HepG2 (cell line): ENCODE measurements around the gene DPF1. TPM values are rescaled to one million over a fixed set of nuclear protein-coding genes. Genes with fewer than 3 reads are reported as not detected.

Source experiments
- ATAC-seq: fragments of 200-7000 bp; cut with Tn5 transposase; 3 replicates; pipeline ENCODE4 v1.9.1; 2020; ENCODE audit warnings: mild to moderate bottlenecking, moderate library complexity
- BruUV-seq: library from RNA; stranded (reverse); fragments of 400-500 nt; replicated peaks from 2 replicates; lab custom pipeline; 2021; lab: Mats Ljungman, UMichigan
- CTCF ChIA-PET: fragments of 300-600 bp; formaldehyde crosslinking; extraction: SDS; loops from one replicate; lab custom pipeline; 2021; ENCODE audit warnings: low total read pairs, inconsistent platforms, low intra/inter-chr PET ratio; lab: Yijun Ruan, JAX
- POLR2A ChIA-PET: fragments of 350-600 bp; sonication (Branson Sonifier 250); formaldehyde crosslinking; loops from one replicate; lab custom pipeline; 2020; ENCODE audit warnings: antibody characterized with exemption, inconsistent platforms; lab: Yijun Ruan, JAX
- DNase-seq: peaks from one replicate; pipeline ENCODE4 v3.0.0-alpha.2; 2015; ENCODE audit warnings: low spot score
- FAIRE-seq: peaks from 3 replicates; lab custom pipeline; 2011; peaks lifted over from hg19 to GRCh38; lab: Jason Lieb, UNC
- H2AFZ ChIP-seq: one replicate; pipeline ENCODE4 v1.6.1; 2011; ENCODE audit warnings: low read length, inconsistent platforms
- H3K27ac ChIP-seq: fragments of 300-600 bp; 3 replicates; pipeline ENCODE4 v1.8.0; 2011; ENCODE audit warnings: mixed run types, mild to moderate bottlenecking, mixed read lengths, low read length, inconsistent platforms; ENCODE audit not compliant: insufficient read depth; ENCODE audit errors: extremely low read length
- H3K27me3 ChIP-seq, 2 experiments: fragments of 200-600 bp in 1 of 2; 2 replicates in 1 of 2; 3 replicates in 1 of 2; pipeline versions ENCODE4 v1.6.0 to v1.8.0; 2011; ENCODE audit warnings: low read length in 2 of 2, mild to moderate bottlenecking in 2 of 2, moderate library complexity in 2 of 2, inconsistent platforms in 1 of 2; ENCODE audit not compliant: insufficient read depth in 2 of 2, control insufficient read depth in 1 of 2
- H3K36me3 ChIP-seq, 2 experiments: fragments of 200-600 bp in 1 of 2; replicated peaks in 1 of 2; 2 replicates in 1 of 2; 3 replicates in 1 of 2; pipeline versions ENCODE4 v1.5.1 to v1.8.0; 2011; ENCODE audit warnings: low read length in 2 of 2, inconsistent platforms in 1 of 2; ENCODE audit not compliant: insufficient read depth in 2 of 2, control insufficient read depth in 1 of 2
- H3K4me1 ChIP-seq: 2 replicates; pipeline ENCODE4 v1.5.1; 2012; ENCODE audit warnings: low read length, inconsistent platforms; ENCODE audit not compliant: insufficient read depth
- H3K4me2 ChIP-seq: 2 replicates; pipeline ENCODE4 v1.6.0; 2011; ENCODE audit warnings: low read depth, low read length, inconsistent platforms
- H3K4me3 ChIP-seq, 3 experiments: fragments of 200-600 bp in 1 of 3; sonication (generic), shearing (Covaris generic) in 1 of 3; replicated peaks in 1 of 3; 2 replicates each; pipeline ENCODE4 v1.5.1; 2011 to 2016; ENCODE audit warnings: low read length in 3 of 3, inconsistent platforms in 2 of 3, low read depth in 2 of 3, mild to moderate bottlenecking in 2 of 3, control low read depth in 1 of 3, mixed read lengths in 1 of 3; ENCODE audit not compliant: insufficient read depth in 1 of 3
- H3K79me2 ChIP-seq: one replicate; pipeline ENCODE4 v1.6.1; 2011; ENCODE audit warnings: low read length, inconsistent platforms; ENCODE audit not compliant: insufficient read depth
- H3K9ac ChIP-seq: 2 replicates; pipeline ENCODE4 v1.6.0; 2011; ENCODE audit warnings: mild to moderate bottlenecking, low read depth, low read length, inconsistent platforms; ENCODE audit not compliant: insufficient read depth
- H3K9me3 ChIP-seq: 2 replicates; pipeline ENCODE4 v1.5.1; 2012; ENCODE audit warnings: mild to moderate bottlenecking, low read length
- H4K20me1 ChIP-seq: 2 replicates; pipeline ENCODE4 v1.6.0; 2011; ENCODE audit warnings: inconsistent platforms, mild to moderate bottlenecking, low read length, moderate library complexity; ENCODE audit not compliant: insufficient read depth
- AGO1 ChIP-seq: fragments of 200-400 bp; formaldehyde crosslinking; IDR thresholded peaks from 2 replicates; pipeline ENCODE4 v1.6.1; 2017; ENCODE audit warnings: mild to moderate bottlenecking, low read depth, low read length, moderate library complexity; ENCODE audit not compliant: poor library complexity, severe bottlenecking
- ARNTL ChIP-seq: sonication (generic); formaldehyde crosslinking; IDR thresholded peaks from 2 replicates; pipeline ENCODE4 v1.4.0; 2020; ENCODE audit warnings: mild to moderate bottlenecking, missing genetic modification reagents
- FOSL2 ChIP-seq: sonication (generic); formaldehyde crosslinking; IDR thresholded peaks from 2 replicates; pipeline ENCODE4 v1.4.0; 2020; ENCODE audit warnings: missing genetic modification reagents
- FOXK1 ChIP-seq: sonication (generic); formaldehyde crosslinking; IDR thresholded peaks from 2 replicates; pipeline ENCODE4 v1.4.0; 2020; ENCODE audit warnings: low read depth, missing genetic modification reagents, borderline replicate concordance
- GABPB1 ChIP-seq: IDR thresholded peaks from 2 replicates; pipeline ENCODE4 v1.6.1; 2016; ENCODE audit warnings: mild to moderate bottlenecking, missing genetic modification reagents, moderate library complexity, missing compliant biosample characterization
- HDAC1 ChIP-seq: sonication (generic); formaldehyde crosslinking; IDR thresholded peaks from 2 replicates; pipeline ENCODE4 v1.5.1; 2020; ENCODE audit warnings: mild to moderate bottlenecking, missing genetic modification reagents
- HDAC2 ChIP-seq: sonication (generic); formaldehyde crosslinking; IDR thresholded peaks from 2 replicates; pipeline ENCODE4 v1.4.0; 2020; ENCODE audit warnings: missing genetic modification reagents
- HMGXB4 ChIP-seq, 2 experiments: sonication (generic) in 1 of 2; formaldehyde crosslinking in 1 of 2; IDR thresholded peaks; 2 replicates each; pipeline versions ENCODE4 v1.4.0 to v1.6.1; 2018 to 2020; ENCODE audit warnings: missing genetic modification reagents in 2 of 2, borderline replicate concordance in 1 of 2, low read depth in 1 of 2, mild to moderate bottlenecking in 1 of 2, missing biosample characterization in 1 of 2
- KLF12 ChIP-seq: sonication (generic); formaldehyde crosslinking; IDR thresholded peaks from 2 replicates; pipeline ENCODE4 v1.4.0; 2020; ENCODE audit warnings: missing genetic modification reagents, borderline replicate concordance
- KMT2B ChIP-seq: IDR thresholded peaks from 2 replicates; pipeline ENCODE4 v1.6.1; 2016; ENCODE audit warnings: missing genetic modification reagents, missing compliant biosample characterization
- NCOR1 ChIP-seq: fragments of 200-600 bp; sonication (generic); IDR thresholded peaks from 2 replicates; pipeline ENCODE4 v1.7.0; 2017; ENCODE audit warnings: antibody characterized with exemption, low read length, borderline replicate concordance
- NR1H2 ChIP-seq: sonication (generic); formaldehyde crosslinking; IDR thresholded peaks from 2 replicates; pipeline ENCODE4 v1.8.1; 2022; ENCODE audit warnings: low read depth, missing genetic modification reagents, borderline replicate concordance
- SP5 ChIP-seq: IDR thresholded peaks from 2 replicates; pipeline ENCODE4 v1.6.1; 2016; ENCODE audit warnings: low read depth, borderline replicate concordance
- TMF1 ChIP-seq: sonication (generic); formaldehyde crosslinking; IDR thresholded peaks from 2 replicates; pipeline ENCODE4 v1.8.1; 2022; ENCODE audit warnings: low read depth, missing genetic modification reagents
- XBP1 ChIP-seq: sonication (generic); formaldehyde crosslinking; IDR thresholded peaks from 2 replicates; pipeline ENCODE4 v1.5.0; 2020; ENCODE audit warnings: missing genetic modification reagents
- ZNF101 ChIP-seq: sonication (generic); formaldehyde crosslinking; IDR thresholded peaks from 2 replicates; pipeline ENCODE4 v1.4.0; 2020; ENCODE audit warnings: mild to moderate bottlenecking, low read depth, missing genetic modification reagents, borderline replicate concordance
- ZNF143 ChIP-seq: sonication (generic); formaldehyde crosslinking; IDR thresholded peaks from 2 replicates; pipeline ENCODE4 v1.4.0; 2020; ENCODE audit warnings: missing genetic modification reagents
- ZNF724P ChIP-seq: sonication (generic); formaldehyde crosslinking; IDR thresholded peaks from 2 replicates; pipeline ENCODE4 v1.8.0; 2022; ENCODE audit warnings: missing genetic modification reagents, borderline replicate concordance
- ZSCAN25 ChIP-seq: sonication (generic); formaldehyde crosslinking; IDR thresholded peaks from 2 replicates; pipeline ENCODE4 v1.8.0; 2022; ENCODE audit warnings: mild to moderate bottlenecking, missing genetic modification reagents
- ZUFSP ChIP-seq: sonication (generic); formaldehyde crosslinking; IDR thresholded peaks from 2 replicates; pipeline ENCODE4 v1.9.0; 2021; ENCODE audit warnings: missing genetic modification reagents, mild to moderate bottlenecking, borderline replicate concordance
- WGBS: methylation state at CpG from one replicate; pipeline ENCODE4 v1.1.6; 2017; ENCODE audit warnings: low lambda C conversion rate; 5-methylcytosine and 5-hydroxymethylcytosine counted together
- in situ Hi-C: cut with HindIII; loops from 2 replicates; pipeline ENCODE4 v1.10.0; 2017; ENCODE audit warnings: low pct_unique_long_range_greater_than_20kb; ENCODE audit not compliant: extremely low pct_ligation_motif_present
- intact Hi-C: fragments of 100-400 bp; cut with micrococcal nuclease; formaldehyde crosslinking; loops from one replicate; pipeline ENCODE4 v1.10.0; 2022; ENCODE audit not compliant: unreplicated experiment
- polyA plus RNA-seq, 8 experiments: library from polyadenylated mRNA; depleted of rRNA in 3 of 8; stranded (reverse) in 7 of 8; unstranded in 1 of 8; fragments of >200 nt; fragmentation: Illumina TruSeq in 4 of 8; extraction: Trizol in 4 of 8; gene quantifications; 2 replicates each; pipeline versions ENCODE4 v1.2.1 to v1.2.3, GENCODE V29; 2011 to 2016; ENCODE audit warnings: low read depth in 4 of 8, missing spikeins in 1 of 8, mixed read lengths in 1 of 8; ENCODE audit not compliant: insufficient read depth in 1 of 8
- total RNA-seq, 5 experiments: library from RNA; depleted of rRNA; stranded (reverse); fragments of >200 nt; fragmentation: Illumina TruSeq; extraction: Trizol; gene quantifications; 2 replicates each; pipeline ENCODE4 v1.2.3, GENCODE V29; 2016; ENCODE audit warnings: low read depth in 1 of 5
- TF ChIP-seq, protein P1 (sequence below): sonication (generic); formaldehyde crosslinking; IDR thresholded peaks from 2 replicates; pipeline ENCODE4 v1.8.0; 2022; ENCODE audit warnings: mild to moderate bottlenecking, missing genetic modification reagents

The DPF1 gene
- total and polyA plus RNA-seq, 2 of the 13 experiments (the other 11 are each of a cell fraction or from before 2014, with no cell fraction given): 1.0 to 3.2 TPM

DNA sequence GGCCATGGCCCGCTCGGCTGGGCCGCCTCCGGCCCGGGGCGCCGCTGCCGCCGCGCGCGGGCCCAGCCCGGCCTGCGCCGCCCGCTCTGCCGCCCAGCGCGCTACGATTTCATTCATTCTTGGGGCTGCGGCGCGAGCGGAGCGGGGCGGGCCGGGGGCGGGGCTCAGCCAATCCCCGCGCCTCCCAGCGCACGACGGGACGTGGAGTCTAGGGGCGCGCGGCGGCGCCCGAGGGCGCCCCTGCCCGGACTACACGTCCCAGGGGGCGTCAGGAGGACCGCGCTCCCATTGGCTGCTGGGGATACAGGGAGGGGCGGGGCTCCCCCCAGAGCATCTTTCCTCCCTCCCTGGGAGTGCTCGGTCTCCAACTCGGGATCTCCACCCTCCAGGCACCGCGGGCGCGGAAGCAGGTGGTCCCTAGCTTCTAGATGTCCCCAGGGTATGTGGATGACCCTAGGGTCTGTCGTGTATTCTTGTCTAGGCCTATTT lies 5.6 kb upstream of the DPF1 start:
- peaks cover 7 to 22% of the 10 kb centered on the region in 2 experiments; a peak in 4 of 5 replicates for H3K27me3 ChIP-seq
- no TSS peak for BruUV-seq
- ChIA-PET POLR2A (interaction anchor here (0.6 kb wide), 1 partner anchor 173 kb away, joined by 3 read pairs; the partner anchor contains the start of gene FAM98C), CTCF (no interaction called here)
- H3K4me1 ChIP-seq: peaks cover 7% of the 10 kb centered on the region
- no peaks in the 10 kb centered on the region for H4K20me1 ChIP-seq
- ATAC-seq (peak; percentile 85), FAIRE-seq (no peak), DNase-seq (peak; percentile 68)
- H3K4me3 ChIP-seq: peak overlapping the region in 2 of 3 experiments; percentile 40 to 55; a peak in 3 of 6 replicates
- H2AFZ ChIP-seq: no peak overlapping the region
- H3K9me3 ChIP-seq: no peaks in the 10 kb centered on the region
- no peaks in the 10 kb centered on the region for H3K79me2 ChIP-seq
- no peak overlapping the region for H3K9ac ChIP-seq
- intact Hi-C loops: no loop called here
- no peak overlapping the region for H3K27ac ChIP-seq
- peak overlapping the region; percentile 53; the same call in 1 of the 2 replicates for H3K4me2 ChIP-seq
- no peaks in the 10 kb centered on the region for H3K36me3 ChIP-seq
- 3% methylated on average over 8 of the region's 54 CpGs for WGBS
- in situ Hi-C loops: no loop called here
- TF ChIP-seq ZSCAN25 (CRISPR knock-in tag) (no peak), XBP1 (CRISPR knock-in tag) (no peak), KLF12 (CRISPR knock-in tag) (0 out of 2 replicates have a peak, but pooled peaks have one; percentile 31), HDAC1 (CRISPR knock-in tag) (peak; percentile 73), NCOR1 (no peak), ARNTL (CRISPR knock-in tag) (no peak), KMT2B (no peak), NR1H2 (CRISPR knock-in tag) (no peak), ZNF724P (CRISPR knock-in tag) (no peak), HMGXB4 (CRISPR knock-in tag; IDR thresholded peaks at IDR 0.05; ENCODE audit: borderline replicate concordance in 1 of 2, low read depth in 1 of 2) (no peak), SP5 (CRISPR knock-in tag) (0 out of 2 replicates have a peak, but pooled peaks have one; percentile 29), GABPB1 (peak; percentile 62; the same call in 1 of the 2 replicates), HDAC2 (peak; percentile 74; the same call in 1 of the 2 replicates), AGO1 (no peak), ZUFSP (no peak), ZNF143 (peak; percentile 90), FOSL2 (CRISPR knock-in tag) (no peak), FOXK1 (CRISPR knock-in tag) (no peak), TMF1 (CRISPR knock-in tag) (no peak), ZNF101 (CRISPR knock-in tag) (no peak)
- TF ChIP-seq, protein P1, sequence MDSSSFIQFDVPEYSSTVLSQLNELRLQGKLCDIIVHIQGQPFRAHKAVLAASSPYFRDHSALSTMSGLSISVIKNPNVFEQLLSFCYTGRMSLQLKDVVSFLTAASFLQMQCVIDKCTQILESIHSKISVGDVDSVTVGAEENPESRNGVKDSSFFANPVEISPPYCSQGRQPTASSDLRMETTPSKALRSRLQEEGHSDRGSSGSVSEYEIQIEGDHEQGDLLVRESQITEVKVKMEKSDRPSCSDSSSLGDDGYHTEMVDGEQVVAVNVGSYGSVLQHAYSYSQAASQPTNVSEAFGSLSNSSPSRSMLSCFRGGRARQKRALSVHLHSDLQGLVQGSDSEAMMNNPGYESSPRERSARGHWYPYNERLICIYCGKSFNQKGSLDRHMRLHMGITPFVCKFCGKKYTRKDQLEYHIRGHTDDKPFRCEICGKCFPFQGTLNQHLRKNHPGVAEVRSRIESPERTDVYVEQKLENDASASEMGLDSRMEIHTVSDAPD: no peak
